ENCODE results near the gene WNT2. TPM values are rescaled to one million over a fixed set of nuclear protein-coding genes. Genes with fewer than 3 reads are reported as not detected.

The WNT2 gene
- total and polyA plus RNA-seq, 2 of the 4 experiments (the other 2 are of a cell fraction): 1.8 to 1.9 TPM

DNA sequence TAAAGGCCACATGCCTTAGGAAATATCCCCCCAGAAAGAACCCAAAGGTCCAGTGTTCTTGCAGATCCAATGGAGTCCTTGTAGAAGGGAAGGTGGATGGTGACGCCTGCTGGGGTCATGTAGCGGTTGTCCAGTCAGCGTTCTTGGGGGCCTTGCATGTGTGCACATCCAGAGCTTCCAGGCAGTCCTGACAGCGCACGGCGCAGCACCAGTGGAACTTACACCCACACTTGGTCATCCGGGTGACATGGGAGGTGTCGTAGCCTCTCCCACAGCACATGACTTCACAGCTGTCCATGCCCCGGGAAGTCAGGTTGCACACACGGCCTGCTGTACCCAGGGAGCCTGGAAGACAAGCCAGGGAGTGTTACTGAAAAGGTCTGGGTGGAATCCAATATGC is 44.8 kb downstream of the WNT2 start:
- H4K20me1 ChIP-seq (ENCODE audit: insufficient read depth, low read length): no peaks in the 10 kb centered on the region
- H2AK9ac ChIP-seq (replicated peaks; ENCODE audit: low read depth, low read length, poor library complexity): no peak overlapping the region
- H2AFZ ChIP-seq (replicated peaks; ENCODE audit: low read length, poor library complexity): no peak overlapping the region
- H4K5ac ChIP-seq (ENCODE audit: low read depth, low read length): peak overlapping the region; percentile 22; the same call in 1 of the 2 replicates
- no peaks in the 10 kb centered on the region for H3K79me1 ChIP-seq (ENCODE audit: low read depth in 1 of 2, low read length in 2 of 2)
- BruUV-seq (replicated peaks): no TSS peak
- in situ Hi-C loops (cut with MboI; ENCODE audit: low sequenced_read_pairs) (no loop called here), dilution Hi-C loops (cut with HindIII; ENCODE audit: low sequenced_read_pairs, unreplicated experiment) (no loop called here), intact Hi-C loops (cut with micrococcal nuclease) (no loop called here)
- H3K9ac ChIP-seq (ENCODE audit: low read depth, low read length): no peak overlapping the region
- no peaks in the 10 kb centered on the region for H3K9me3 ChIP-seq (ENCODE audit: control insufficient read depth, insufficient read depth, low read length)
- no peaks in the 10 kb centered on the region for H3K36me3 ChIP-seq (ENCODE audit: control insufficient read depth, insufficient read depth, low read length)
- WGBS, 2 experiments (ENCODE audit: extremely low coverage in 2 of 2, insufficient read length in 1 of 2): 100% methylated on average over 2 of the region's 10 CpGs; no CpG with 5 or more reads in 1 of the 2 experiments
- no peak for TF ChIP-seq RCOR1 (IDR thresholded peaks at IDR 0.05; ENCODE audit: insufficient replicate concordance, low read length)
- no peak for TF ChIP-seq MXI1 (IDR thresholded peaks at IDR 0.05; ENCODE audit: borderline replicate concordance, low read depth, low read length)
- TF ChIP-seq, protein P1, sequence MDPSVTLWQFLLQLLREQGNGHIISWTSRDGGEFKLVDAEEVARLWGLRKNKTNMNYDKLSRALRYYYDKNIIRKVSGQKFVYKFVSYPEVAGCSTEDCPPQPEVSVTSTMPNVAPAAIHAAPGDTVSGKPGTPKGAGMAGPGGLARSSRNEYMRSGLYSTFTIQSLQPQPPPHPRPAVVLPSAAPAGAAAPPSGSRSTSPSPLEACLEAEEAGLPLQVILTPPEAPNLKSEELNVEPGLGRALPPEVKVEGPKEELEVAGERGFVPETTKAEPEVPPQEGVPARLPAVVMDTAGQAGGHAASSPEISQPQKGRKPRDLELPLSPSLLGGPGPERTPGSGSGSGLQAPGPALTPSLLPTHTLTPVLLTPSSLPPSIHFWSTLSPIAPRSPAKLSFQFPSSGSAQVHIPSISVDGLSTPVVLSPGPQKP (IDR thresholded peaks at IDR 0.05; ENCODE audit: borderline replicate concordance, low read depth, low read length): no peak
- TF ChIP-seq, protein P2, sequence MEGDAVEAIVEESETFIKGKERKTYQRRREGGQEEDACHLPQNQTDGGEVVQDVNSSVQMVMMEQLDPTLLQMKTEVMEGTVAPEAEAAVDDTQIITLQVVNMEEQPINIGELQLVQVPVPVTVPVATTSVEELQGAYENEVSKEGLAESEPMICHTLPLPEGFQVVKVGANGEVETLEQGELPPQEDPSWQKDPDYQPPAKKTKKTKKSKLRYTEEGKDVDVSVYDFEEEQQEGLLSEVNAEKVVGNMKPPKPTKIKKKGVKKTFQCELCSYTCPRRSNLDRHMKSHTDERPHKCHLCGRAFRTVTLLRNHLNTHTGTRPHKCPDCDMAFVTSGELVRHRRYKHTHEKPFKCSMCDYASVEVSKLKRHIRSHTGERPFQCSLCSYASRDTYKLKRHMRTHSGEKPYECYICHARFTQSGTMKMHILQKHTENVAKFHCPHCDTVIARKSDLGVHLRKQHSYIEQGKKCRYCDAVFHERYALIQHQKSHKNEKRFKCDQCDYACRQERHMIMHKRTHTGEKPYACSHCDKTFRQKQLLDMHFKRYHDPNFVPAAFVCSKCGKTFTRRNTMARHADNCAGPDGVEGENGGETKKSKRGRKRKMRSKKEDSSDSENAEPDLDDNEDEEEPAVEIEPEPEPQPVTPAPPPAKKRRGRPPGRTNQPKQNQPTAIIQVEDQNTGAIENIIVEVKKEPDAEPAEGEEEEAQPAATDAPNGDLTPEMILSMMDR (conservative IDR thresholded peaks at IDR 0.05; ENCODE audit: low read depth, low read length): no peak
- TF ChIP-seq, protein P3, sequence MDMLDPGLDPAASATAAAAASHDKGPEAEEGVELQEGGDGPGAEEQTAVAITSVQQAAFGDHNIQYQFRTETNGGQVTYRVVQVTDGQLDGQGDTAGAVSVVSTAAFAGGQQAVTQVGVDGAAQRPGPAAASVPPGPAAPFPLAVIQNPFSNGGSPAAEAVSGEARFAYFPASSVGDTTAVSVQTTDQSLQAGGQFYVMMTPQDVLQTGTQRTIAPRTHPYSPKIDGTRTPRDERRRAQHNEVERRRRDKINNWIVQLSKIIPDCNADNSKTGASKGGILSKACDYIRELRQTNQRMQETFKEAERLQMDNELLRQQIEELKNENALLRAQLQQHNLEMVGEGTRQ (IDR thresholded peaks at IDR 0.05; ENCODE audit: low read depth, low read length): no peak
- TF ChIP-seq RAD21 (IDR thresholded peaks at IDR 0.05; ENCODE audit: low read length): no peak
- TF ChIP-seq CEBPB (IDR thresholded peaks at IDR 0.05; ENCODE audit: low read depth, low read length): no peak
- TF ChIP-seq MAFK (IDR thresholded peaks at IDR 0.05; ENCODE audit: low read depth, low read length): no peak
- no peak for TF ChIP-seq FOS (IDR thresholded peaks at IDR 0.05; ENCODE audit: low read depth, low read length)
- H2BK20ac ChIP-seq (ENCODE audit: low read depth, low read length): 0 out of 2 replicates have a peak overlapping the region, but pooled peaks have one; percentile 28
- ChIA-PET POLR2A (ENCODE audit: unreplicated experiment) (no interaction called here), CTCF (no interaction called here)
- H3K4me3 ChIP-seq (ENCODE audit: insufficient read depth, low read depth, low read length): no peak overlapping the region
- H3K56ac ChIP-seq (ENCODE audit: extremely low read depth, insufficient read depth, low read length): no peak overlapping the region
- H3K4me2 ChIP-seq (ENCODE audit: low read depth, low read length): no peak overlapping the region
- peak overlapping the region; percentile 7; the same call in 1 of the 3 replicates for H2BK15ac ChIP-seq (ENCODE audit: low read depth, low read length)
- no peak overlapping the region; the same call in 1 of the 2 replicates for H3K18ac ChIP-seq (ENCODE audit: low read depth, low read length)
- DNase-seq (no peak), ATAC-seq (ENCODE audit: low read depth) (no peak)
- H3K27me3 ChIP-seq (ENCODE audit: control insufficient read depth, insufficient read depth, low read length): no peaks in the 10 kb centered on the region
- H2BK5ac ChIP-seq (ENCODE audit: low read depth, low read length, poor library complexity, severe bottlenecking): no peak overlapping the region
- H4K91ac ChIP-seq (ENCODE audit: insufficient read depth, low read depth, low read length): no peak overlapping the region
- H2BK120ac ChIP-seq (ENCODE audit: low read depth, low read length): no peak overlapping the region
- H3K4ac ChIP-seq (ENCODE audit: low read depth, low read length): no peak overlapping the region
- H4K8ac ChIP-seq (ENCODE audit: low read depth in 2 of 2, low read length in 2 of 2): no peak overlapping the region
- no peak overlapping the region for H3K14ac ChIP-seq (replicated peaks; ENCODE audit: low read depth, low read length)
- H3K9me1 ChIP-seq (ENCODE audit: insufficient read depth, low read length): peaks cover 16% of the 10 kb centered on the region
- peaks cover 12% of the 10 kb centered on the region for H3K4me1 ChIP-seq (ENCODE audit: control insufficient read depth, insufficient read depth, low read length)
- no peak overlapping the region for H3K23ac ChIP-seq (ENCODE audit: low read depth, low read length)
- H2AK5ac ChIP-seq (ENCODE audit: low read depth, low read length): no peak overlapping the region
- no peak overlapping the region for H3K27ac ChIP-seq (ENCODE audit: insufficient read depth, low read length)
